ENCODE results near the gene MMP20.

MMP20 gene

DNA sequence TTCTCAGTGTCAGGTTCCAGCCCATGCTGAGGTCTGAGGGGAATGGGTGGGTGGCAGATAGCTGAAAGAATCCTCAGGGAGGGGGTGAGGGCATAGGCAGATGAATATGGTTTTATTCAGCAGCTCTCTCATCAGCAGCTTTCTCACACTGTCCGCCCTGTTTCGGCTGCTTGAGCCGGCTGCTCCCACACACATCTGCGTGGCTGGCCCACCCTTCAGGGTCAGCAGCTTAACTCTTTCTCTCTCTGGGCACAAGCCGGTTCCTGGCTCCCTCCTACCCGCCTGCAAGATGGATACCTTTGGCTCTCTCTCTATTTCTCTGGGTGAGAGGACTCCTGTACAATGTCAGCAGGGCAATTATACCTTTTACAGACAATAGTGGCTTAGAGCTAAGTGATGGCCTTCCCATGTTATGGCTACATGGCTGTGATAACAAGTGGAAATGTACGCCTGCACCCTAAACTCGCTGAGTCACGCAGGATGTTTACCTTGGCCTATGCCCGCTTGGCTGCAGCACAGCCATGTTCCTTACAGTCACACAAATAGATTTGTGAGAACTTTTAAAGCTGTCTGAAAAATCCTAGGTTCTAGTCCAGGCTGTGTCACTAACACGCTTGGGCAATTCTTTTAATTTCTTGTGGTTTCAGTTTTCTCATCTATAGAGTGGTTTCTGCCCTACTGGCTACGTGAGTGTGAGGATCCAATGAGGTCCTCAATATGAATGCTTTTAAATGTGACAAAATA is 4.1 kb downstream of the MMP20 start:
- DNase-seq, result no peak

DNA sequence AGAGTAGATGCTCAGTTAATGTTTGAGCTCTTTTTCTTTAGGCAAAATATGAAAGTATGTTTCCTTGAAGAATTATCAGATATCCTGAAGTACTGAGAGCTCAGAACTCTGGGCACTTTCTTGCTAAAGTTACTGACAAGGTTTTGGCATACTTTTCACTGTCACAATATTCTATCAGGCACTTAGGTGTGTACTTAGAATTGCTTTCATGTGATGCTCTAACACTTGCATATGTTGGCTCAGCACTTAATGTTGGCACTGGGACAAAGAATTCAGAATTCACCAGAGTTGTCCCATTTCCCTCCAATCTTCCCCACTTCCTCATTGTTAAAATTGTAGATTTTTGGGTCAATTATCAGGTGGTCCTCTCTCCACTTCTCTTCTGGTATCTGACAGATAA is 5.0 kb downstream of the MMP20 start:
- no peak for DNase-seq

DNA sequence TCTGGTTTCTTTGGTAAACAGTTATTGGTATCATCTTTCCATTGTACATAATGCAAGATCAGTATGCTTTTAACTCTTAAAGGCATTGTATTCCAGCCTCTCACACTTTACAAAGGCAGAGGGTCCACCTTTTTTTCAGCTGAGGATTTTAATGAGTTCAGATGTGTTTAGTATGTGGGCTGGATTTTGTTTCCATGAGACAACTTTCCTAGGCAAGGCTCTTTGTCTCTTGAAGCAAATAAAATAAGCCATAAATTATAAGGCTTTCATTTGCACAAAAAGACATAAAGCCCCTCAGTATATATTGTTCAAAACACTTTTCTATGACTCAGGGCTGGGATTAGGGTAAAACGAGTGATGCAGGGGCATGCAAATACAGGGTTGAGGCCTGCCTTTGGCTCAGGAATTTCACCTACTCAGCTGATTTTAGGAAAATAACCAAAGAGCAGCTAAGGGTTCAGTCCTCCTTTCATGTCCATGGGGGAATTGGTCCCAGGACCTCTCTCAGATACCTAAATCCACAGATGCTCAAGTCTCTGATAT is 7.6 kb downstream of the MMP20 start:
- DNase-seq, result no peak

DNA sequence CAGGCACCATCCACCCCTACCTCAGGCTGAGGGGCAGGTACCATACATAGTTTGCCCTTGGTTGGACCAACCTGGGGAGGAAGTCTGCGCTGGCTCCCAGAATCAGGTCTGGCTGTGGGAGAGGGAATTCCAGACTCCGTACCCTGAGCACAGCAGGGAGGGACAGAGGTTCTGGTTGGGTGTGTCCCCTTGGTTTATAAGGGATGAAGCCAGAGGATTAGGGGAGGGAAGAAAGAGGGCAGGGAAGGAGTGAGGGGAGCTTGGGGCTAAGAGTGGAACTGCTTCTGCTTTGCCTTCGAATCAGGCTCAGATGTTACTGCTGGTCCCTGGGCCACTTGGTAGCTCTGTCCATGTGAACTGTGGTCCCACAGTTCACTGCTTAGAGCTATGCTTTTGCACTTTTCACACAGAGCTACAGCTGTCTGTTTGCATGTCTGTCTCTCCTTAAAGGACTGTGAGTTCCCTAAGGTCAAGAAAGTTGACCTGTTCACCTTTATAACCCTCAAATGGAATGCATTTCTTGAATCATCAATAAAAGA is 9.2 kb downstream of the MMP20 start:
- DNase-seq, result no peak

DNA sequence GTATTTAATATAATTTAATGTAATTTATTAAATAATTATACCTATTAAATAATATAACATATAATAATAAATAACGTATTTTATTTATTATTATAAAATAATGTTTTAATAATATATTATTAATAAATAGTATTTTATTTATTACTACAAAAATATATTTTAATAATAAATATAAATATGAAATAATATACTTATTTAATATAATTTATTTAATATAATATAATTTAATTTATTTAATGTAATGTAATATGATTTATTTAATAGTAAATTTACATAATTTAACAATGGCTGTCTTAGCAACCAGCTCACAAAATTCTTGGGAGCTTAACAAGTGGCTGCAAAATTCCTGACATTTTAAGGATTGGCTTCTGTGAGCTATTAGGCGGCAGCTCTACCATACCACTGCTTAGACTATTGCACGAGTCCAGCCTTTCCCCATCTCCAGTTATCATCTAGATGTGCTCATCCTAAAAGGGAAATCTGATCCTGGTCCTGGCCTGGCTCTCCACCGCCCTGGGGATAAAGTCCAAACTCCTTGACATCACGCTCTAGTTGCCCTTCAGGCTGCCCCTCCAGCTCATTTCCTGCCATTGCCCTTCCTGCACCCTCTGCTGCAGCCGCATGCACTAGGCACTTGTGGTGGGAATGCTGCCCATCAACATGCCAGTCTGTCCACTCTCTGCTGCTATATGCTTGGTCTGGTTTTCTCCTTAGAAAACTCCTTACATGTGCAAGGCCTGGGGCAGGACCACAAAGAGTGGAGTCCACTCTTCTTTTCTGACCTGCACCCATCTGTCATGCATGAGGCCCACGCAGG is 9.8 kb downstream of the MMP20 start:
- no peak for DNase-seq

DNA sequence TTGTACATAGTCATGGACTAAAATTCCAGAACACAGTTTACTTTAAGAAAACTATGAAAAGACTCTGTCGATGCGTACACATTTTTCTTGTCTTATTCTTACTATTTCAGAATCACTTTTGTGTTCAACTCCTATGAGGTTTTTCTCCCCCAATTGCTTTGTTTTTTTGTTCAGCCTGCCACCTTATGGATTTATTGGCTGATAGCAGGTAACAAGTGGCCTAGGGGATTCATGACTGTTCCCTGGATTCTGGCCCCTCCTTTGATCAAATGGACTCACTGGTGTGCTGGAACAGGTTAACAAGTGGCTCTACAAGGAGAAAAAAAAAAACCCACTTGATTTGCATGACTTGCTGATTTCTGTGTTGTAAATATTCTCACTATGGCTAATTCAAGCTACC is 10.6 kb downstream of the MMP20 start:
- DNase-seq, result no peak

DNA sequence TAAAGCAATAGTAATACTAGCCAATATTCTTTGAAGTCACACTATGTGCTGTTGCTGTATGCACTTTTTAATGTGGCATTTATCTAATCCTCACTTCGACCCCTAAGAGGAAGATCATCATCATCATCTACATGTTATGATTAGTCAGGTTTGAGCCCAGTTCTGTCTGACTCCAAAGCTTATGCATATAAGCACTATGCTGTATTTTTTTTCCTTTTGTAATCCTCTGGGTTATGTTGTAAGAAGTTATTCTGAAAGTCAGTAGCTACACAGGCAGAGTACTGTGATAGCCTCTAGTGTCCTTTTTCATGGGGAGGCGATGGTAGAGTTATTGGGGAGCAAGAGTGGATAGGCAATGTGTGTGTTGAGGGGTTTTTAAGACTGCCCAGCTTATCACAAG is 11.1 kb downstream of the MMP20 start:
- DNase-seq, result no peak

DNA sequence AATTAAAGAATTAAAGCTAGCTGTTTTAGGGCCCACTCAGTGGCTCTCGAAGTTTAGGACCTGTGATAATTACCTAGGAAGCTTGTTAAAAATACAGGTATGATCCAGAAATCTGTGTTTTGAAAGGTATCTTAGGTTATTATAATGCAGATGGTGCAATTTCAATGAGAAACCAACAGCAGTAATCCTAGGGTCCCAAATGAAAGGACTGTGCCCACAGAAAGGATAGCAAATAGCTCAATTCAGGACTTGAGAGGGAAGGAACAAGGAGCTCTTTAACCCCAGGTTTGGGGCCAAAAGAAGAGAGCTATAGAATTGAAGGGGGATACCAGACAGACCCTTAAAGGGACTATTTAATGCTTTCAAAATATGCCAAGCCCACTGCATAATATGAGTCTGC is 11.7 kb downstream of the MMP20 start:
- DNase-seq, result no peak

DNA sequence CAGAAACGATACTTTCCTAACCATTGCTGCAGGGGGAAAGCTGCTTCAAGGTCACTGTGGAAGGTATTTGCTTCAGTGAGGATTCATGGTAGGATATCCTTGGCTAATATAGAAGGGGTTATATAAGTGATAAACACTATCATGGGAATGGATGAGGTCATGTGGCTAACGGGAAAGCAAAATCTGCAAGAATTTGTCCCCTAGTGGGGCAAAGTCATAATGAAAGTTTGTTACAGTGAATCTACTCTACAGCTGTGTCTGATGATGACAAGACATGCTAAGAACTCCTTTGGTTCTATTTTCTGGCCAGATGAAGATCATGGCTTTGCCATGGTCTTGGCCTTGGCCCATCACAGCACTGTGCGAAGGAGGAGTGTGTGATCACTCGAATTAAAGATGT is 13.8 kb downstream of the MMP20 start:
- no peak for DNase-seq

DNA sequence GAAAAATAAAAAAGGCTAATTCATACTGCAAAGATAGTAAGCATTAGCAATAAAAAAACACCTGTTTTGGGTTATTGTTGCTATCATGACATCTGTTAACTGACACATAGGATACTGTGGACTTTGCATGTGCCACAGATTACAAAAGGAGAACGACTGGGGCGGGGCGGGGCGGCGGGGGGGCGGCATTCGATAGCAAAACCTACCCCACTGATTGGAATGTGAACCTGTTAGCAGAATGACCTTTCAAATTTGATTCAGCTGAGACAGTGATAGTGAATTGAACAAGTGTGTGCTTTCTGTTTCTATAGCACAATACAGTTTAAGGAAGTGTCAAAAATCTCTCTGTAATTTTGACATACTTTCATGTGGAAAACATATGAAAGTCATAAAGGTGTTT is 14.9 kb downstream of the MMP20 start:
- DNase-seq, result no peak

DNA sequence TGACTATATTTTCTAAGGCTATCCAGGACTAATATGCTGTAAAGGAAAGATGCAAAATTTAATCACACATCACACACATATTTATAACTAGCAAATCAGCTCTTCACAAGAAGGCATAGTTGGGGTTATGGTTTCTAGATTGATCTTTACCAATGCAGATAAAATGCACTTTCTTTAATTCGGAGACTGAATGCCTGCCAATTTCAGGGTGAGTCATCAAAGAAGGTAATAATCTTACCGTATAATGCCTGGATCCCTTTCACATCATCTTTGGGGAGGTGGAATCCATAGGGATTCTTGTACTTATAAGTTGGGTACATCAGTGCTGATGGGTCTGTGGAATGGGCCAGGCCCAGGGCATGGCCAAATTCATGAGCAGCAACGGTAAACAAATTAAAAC is 16.4 kb downstream of the MMP20 start:
- DNase-seq, result no peak

DNA sequence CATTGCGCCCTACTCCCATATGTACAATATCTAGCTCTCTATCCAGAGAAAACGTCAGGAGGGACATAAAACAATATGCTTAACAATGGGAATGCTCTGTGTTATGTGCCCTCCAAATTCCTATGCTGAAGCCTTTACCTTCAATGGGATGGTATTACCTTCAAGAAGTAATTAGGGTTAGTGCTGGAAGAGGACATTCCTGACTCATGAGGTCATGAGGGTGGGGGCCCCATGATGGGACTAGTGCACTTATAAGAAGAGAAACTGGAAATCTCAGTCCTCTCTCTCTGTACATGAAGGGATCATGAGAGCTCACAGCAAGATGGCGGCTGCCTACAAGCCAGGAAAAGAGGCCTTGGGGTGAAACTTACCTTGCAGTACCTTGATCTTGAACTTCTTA is 20.3 kb downstream of the MMP20 start:
- DNase-seq, result no peak

DNA sequence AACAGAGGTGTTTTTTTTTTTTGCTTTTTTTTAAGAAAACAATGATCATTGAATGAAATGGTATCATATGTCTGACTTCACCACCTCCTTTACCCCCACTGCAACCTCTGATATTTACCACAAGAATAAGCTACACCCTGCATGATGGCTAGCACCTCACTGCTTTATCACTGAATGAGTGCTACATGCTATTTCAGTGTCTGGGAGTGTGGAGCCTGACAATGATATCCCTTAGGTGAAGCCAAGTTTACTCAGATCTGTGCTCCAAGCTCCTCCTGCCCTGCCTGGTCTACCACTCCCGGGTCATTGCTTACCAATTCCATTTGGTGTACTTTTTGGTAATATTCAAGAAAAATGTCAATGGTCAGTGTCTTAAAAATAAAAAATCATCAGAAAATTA is 21.1 kb downstream of the MMP20 start:
- no peak for DNase-seq

DNA sequence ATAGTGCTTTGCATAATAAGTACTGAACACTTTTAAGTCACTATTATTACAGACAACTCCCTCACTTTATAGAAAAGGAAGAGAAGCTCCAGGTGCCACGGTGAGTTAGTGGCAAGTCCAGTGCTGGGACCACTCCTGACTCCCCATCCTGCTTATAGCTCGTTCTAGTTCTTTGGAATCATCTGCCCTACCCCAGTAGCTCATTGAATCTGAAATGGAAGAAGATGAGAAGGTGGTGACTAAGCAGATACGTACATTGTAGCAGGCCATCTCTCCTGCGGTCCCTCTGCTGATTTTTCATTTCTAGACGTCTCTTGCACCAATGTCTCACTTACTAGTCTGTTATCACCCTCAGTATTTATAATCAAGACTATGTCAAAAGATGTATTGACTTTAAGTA is 21.6 kb downstream of the MMP20 start:
- DNase-seq, result no peak

DNA sequence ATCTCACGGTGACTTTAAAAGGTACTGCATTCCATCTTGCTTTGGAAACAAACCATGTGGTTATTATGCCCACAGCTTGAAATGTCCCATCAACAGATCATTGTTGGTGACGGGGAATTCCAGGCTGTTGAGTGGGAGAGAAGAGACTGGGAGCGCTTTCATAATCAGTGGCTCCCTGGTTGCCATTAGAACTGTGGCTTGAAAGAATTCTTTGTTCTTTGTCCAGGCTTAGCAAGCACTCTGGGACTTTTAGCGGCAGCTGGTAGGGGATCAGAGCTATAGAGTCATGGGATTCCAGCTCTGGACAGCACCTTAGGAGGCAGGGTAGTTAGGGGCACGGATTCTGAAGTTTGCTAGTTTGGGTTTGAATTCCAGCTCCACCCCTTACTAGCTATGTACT is 22.0 kb downstream of the MMP20 start:
- DNase-seq, result no peak

DNA sequence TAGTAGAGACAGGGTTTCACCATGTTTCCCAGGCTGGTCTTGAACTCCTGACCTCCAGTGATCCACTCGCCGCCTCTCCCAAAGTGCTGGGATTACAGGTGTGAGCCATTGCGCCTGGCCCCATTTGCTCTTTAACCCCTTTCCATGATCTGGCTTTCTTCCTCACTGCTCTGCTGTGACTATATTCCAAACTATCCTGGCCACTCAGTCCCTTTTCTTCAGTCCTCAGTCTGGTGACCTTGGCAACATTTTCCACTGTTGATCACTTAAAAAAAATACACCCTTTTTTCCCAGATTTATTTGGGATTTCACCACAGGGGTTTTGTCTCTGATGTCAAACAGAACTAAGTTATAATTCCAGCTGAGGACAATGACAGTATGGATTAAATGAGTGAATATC is 24.5 kb downstream of the MMP20 start:
- DNase-seq, result no peak

DNA sequence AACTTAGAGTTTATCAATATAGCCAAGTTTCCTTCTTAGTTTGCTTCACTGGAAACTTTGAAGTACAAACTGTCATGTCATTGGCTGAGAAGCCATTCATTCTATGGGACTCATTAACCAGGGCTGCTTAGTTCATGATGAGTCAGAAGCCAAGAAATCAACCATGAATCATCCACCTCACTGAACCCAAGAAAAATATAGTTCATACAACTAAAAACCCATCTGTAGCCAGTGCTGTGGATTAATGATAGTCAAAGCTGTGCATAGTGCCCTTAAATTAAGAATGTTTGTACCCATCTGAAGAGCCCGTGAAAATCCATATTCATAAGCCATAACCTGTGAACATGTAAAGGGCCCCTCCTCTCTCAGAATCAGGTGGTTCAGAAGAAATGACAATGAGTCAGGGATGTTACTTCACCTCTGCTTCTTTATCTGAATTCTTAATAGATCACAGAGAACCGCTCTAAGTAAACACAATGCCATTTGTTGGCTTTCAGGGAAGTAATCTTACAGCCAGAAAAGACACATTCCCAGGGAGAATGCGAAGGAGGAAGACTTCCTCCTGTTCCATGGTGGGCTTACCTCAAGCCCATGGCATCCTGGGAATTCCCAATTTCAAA is 25.4 kb downstream of the MMP20 start:
- no peak for DNase-seq

DNA sequence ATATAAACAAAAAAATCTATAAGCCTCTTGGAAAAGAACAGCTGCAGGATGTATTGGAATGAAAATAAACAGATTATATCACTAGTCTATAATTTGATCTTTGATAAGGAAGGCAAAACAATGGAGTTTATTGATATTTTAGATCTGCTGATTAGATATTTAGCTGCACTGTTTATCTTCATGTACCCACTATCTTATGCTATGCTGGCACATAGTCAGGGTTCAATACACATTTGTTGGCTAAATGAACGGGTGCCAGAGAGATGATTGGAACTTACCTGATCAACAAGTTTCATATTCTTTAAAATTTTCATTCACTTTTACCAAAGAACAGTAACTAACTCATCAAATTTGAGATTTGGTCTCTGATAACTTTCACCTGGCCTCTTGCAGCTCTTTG is 26.9 kb downstream of the MMP20 start:
- DNase-seq, result no peak

DNA sequence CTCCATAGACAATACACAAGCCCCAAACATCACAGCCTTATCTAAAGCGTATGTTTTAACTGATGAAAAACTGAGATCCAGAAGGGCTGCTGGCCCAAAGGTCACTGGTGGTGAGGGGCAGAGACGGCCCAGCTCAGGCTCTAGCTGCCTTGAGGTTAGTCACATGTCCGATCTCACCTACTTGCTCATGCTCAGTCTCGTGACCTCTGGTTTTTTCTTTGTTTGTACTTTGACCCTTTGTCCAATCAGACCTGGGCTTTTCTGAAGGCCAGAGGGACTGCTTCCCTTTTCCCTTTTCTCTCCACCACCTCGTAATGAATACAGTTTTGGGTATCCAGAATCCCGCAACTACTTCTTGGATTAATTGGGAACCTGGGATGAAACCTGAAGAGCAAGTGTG is 28.6 kb downstream of the MMP20 start:
- no peak for DNase-seq

DNA sequence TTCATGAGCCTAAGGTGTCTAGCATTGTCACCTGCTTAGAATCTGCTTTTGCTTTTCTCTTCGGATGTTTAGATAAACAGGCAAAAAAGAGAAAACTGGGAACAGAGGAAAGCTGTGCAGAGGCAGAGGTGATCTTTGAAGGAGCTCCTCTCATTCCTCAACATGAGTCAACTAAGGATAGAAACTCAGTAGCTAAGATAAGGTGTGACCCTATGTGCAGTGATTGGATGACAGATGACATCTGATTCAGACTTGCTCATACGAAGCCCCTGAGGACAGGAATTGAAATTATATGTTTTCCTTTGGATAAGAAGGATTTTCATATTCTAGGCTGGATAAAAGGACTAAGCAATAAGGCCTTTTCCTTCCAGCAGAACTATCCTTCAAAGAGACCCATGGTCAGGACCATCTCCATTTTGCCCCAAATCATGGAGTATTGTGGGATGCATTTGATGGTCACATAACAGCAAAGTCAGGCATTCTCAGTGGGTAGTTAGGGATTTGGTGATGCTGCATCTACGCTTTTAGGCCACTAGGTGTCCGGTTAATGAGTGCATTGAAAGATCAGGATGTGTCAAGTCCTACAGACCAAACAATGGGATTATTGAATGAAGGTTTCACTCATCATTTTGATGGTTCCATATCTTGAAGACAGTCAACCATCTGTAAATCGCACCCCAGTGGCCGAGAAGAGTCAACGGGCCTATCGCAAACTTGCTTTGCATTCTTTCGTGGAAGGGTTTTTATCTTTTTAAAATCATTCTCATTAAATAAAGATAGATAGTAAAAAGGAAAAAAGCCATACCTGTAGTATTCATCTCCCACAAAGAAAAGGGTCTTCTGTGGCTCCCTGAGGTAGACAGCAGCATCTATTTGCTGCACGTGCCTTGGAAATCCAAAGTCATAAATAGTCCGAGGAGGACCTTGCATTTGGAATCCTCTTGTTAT is 32.2 kb downstream of the MMP20 start:
- DNase-seq, result no peak

DNA sequence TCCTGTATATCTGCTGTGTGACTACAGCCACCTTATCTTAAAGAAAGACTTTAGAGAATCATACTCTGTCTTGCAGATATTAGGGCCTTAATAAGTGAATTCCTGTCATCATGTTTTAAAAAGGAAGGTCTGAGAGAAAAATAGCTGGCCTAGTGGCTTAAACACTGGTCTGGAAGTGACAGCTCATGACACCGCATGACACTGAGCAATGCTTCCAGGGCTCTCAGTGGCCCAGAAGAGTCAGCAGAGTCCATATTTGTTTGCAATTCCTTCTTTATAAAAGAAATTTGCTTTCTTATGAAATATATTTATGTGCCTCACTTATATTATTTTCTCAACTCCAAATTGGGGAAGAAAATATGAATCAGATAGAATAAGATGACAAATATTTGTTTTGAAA is 33.0 kb downstream of the MMP20 start:
- DNase-seq, result no peak

DNA sequence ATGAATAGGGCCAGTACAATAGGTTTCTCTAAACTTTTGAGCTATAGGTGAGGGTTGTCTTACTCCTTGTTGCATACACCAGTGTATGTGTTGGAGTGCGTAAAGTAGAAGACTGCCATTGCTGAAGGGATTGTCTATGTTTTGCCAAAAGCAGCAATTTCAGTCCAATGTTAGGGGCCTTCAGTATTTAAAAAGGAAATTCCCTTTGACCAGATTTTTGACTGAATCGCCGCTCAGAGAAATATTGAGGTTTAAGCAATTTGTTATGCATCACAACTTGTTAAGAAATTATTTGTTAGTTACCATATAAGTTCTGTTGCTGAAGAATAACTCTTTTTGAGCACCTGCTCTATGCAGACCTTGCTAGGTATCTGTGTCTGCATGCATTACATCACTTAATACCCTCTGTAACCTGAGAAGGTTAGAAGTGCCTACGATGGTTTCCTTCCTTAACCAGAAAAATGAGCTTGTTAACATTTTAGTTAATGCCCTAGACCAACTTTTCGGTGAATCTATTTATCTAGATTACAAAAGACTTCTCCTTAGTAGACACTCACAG is 33.9 kb downstream of the MMP20 start:
- DNase-seq, result no peak
